ENCODE measurements around the gene ARMC7.

GRCh38 chr17:75147878-75148546 is 38.2 kb downstream of the ARMC7 start:
- no peak for TF ChIP-seq CTCF (optimal IDR thresholded peaks at IDR 0.05 in 1 of 3, IDR thresholded peaks at IDR 0.05 in 1 of 3, conservative IDR thresholded peaks at IDR 0.05 in 1 of 3; ENCODE audit: extremely low read depth in 1 of 3, insufficient read depth in 2 of 3, low read length in 3 of 3)
- no peak for TF ChIP-seq EZH2 (IDR thresholded peaks at IDR 0.05; ENCODE audit: low read length)
